Dermis microvascular lymphatic vessel endothelial cell (primary cell): ENCODE results near the gene SLC25A1. TPM values are rescaled to one million over a fixed set of nuclear protein-coding genes. Genes with fewer than 3 reads are reported as not detected.

Experiments used
- DNase-seq, 2 donors: peaks; one replicate each; pipeline versions ENCODE4 v3.0.0 to v3.0.0-alpha.2; 2010; ENCODE audit warnings: low read depth in 2 of 2
- total RNA-seq: library from RNA; depleted of rRNA; stranded (reverse); fragments of >200 nt; gene quantifications from 2 replicates; pipeline ENCODE4 v1.2.1, GENCODE V29; 2014

SLC25A1 gene
- 68.5 and 70.0 TPM in 2 replicates for total RNA-seq

DNA sequence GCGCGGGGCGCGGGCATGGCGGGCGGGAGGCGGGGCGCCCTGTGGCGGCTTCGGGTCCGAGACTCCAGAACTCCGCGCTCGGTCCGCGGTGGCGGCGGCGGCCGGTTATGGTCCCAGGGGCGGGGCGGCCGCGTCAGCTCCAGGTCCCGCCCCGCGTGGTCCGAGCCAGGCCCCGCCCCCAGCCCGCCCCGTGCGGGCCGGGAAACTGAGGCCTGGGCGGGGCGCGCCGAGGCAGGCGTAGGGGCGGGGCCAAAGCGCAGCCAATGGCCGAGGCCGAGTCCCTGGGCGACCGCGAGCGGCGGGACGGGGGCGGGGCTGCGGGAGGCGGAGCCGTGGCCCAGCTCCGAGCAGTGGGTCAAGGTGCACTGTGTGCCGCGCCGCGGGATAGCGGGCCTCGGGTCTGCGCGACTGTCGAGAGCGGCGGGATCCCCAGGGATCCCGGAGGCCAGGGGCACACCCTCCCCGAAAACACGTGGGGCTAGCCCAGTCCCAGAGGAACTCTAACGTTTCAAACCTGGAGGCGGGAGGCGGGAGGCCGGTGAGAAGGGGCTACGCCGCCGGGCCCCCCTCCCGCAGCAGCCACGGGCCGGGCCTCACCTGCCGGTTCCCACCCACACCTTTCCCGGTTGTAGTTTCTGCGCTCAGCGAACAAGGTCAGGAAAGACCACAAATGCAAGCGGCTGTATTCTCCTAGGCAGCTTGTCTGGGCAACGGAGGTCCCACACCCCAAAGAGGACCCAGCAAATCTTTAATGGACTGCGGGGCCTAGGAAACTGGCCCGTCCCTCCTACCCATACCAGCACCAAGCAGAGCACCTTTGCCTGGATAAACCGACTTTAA lies at the start of gene SLC25A1:
SLC25A1 (minus strand) TSS at position 80 of the 840 bp plus-strand sequence; CDS start at position 17, 63 bp downstream.
- DNase-seq: peak; percentile 66 to 92

DNA sequence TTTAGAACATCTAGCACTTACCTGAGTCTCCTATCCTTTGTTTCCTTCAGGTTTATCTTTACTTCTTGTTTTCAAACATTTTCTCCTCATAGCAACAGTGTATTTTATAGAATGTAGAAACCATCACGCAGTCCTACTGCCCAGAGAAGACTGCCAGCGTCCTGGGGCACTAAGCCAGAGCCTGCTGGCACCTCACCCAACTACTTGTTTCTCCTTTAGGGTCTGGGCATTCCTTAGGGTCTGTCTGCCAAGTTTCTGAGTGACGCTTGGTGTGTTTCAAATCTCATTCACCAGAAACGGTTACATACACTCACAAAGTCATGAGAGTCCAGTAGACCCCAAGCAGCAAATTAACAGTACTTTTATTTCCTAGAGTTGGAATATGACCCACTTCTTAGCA lies 49.6 kb upstream of the SLC25A1 start:
- no peak for DNase-seq

DNA sequence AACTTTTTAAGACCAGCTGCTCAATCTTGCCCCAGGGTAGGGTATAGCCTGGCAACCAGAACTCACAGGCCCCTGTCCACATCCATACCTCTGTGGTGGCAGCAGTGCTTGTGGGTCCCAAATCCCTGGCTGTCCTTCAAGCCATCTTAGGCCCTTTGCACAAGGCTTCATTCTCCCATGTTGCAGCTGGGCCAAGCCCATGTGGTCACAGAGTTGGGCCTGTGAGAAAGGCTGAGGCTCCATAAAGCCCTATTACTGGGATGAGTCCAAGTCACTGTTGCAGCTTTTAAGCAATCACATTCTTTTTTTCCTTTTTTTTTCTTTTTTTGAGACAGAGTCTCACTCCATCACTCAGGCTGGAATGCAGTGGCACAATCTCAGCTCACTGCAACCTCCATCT lies 47.9 kb upstream of the SLC25A1 start:
- no peak for DNase-seq

DNA sequence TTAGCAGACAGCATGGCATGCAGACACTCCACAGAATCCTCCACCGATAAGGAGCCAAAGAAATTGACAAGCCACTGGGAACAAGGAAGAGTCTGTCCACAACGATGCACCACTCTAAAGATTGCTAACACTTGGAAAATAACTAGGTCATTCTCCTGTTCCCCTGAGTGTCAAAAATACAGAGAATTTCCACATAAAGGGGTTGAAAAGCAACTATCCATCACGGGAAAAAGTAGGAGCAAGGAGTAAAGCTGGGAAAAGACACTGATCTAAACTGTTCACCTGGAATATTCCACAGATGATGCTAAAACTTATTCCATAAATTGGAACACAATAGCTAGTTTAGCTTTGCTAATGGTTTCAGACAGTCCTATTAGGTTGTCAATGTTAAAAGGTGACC lies 47.0 kb upstream of the SLC25A1 start:
- DNase-seq: no peak

DNA sequence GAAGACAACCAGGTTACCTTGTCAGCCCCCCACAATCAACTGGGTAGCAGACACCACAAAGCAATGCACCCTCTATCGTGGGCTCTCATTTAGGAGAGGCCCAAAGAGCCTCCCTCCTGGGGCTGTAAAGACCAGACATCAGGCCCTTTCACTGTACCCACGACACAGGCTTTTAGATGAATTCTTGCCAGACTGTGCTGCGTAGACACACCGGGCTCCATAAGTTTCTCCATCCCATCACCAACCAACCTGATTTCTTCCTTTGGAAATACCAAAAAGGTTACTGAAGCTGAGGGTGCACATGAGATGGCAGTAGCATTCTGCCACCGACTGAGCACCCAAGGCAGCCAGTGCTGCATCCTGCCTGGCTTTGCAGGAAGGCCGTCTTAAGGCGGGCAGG lies 46.4 kb upstream of the SLC25A1 start:
- no peak for DNase-seq

DNA sequence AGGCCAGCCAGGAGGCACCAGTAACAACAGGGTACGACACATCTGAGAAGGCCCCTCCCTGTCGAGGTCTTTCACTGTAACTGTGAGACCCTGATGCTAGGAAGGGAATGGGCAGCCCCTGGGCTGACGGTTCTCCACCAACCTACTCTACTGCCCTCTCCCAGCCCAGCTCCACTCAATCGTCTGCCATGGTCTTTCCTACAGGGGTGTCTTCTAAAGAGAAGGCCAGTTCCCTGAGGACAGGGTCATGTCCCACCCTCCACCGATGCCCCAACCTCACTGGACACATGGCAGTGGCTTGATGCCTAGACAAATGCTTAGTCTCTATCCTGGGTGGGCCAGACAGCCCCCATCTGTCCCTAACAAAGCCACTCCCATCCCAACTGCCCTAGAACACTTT lies 46.0 kb upstream of the SLC25A1 start:
- DNase-seq: no peak

DNA sequence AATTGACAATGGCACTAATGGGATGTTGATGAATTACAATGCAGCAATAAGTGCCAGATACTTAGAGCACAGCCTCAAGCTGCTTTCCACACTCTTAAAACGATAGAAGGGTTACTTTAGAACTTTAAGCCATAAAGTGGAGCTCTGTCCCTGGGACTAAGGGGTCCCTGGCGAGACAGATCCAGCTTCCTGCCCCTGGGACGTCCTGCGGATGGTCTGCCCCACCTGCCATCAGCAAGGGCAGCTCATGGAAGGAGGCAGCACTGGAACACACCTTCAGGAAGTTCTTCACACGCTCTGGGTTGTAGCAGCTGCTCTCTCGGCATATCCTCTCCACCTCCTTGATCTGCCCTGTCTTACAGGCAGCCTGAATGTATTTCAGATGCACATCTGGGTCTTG lies 45.1 kb upstream of the SLC25A1 start:
- DNase-seq: no peak

DNA sequence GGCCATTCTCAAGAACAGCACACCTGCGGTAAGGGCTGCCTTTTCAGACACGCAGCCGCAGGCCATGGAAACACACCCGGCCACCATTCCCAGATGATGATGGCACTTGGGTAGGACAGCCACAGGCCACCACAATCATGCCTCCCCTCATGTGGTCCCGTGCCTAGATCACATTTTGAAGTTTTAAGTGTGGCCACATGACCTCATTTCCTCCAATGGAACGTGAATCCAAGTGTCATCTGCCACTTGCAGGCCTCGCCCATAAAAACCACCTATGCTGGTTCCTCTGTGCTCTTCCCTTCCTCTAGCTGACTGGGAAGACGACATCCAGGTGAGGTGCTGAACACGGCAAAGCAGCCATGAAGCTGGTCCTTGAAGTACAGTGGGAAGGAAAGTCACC lies 44.6 kb upstream of the SLC25A1 start:
- DNase-seq: no peak

DNA sequence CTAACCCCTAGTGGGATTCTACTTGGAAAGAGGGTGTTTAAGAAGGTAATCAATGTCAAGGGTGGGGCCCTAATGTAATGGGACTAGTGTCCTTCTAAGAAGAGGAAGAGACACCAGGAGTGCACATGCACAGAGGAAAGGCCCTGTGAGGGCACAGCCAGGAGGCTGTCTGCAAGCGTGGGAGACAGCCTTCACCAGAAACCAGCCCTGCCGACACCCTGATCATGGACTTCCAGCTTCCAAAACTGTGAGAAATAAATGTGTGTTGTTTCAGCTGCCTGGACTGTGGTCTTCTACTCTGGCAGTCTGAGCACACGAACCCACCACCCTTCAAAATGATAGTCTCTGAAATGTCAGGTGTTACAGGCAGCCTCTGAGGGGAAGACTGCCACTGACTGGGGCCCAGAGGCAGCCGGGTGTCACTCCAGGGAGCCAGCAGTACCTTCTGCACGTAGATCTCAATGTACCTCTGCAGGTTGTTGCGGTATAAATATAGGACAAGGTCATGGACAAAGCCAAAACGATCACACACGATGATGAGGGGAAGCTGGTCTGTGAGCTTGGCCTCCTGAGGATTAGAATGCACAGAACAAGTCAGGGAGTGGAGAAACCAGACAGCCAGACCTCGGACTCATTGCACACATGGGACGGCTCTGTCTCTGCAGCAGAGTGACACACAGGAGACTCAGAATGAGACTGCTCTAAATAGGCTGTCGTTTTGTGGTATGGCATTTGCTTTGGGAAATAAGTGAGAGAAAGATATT lies 43.9 kb upstream of the SLC25A1 start:
- DNase-seq: no peak

DNA sequence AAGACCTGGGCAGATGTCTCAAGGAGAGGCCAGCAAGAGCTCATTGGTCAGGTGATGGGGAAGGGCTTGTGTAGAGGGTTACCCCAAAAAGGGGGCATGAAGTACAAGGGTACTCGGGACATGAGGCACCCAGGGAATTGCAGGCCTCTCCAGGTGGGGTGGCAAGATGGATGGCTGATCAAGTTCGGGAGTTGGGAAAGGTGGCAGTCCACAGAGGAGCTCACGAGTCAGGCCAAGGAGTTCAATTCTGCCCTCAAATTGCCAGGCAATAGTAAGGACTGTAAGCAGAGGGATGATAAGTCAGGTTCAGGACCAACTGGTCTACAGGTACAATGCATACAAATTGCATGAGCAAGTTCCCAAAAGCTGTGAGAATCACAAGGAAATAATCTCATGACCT lies 42.3 kb upstream of the SLC25A1 start:
- no peak for DNase-seq

DNA sequence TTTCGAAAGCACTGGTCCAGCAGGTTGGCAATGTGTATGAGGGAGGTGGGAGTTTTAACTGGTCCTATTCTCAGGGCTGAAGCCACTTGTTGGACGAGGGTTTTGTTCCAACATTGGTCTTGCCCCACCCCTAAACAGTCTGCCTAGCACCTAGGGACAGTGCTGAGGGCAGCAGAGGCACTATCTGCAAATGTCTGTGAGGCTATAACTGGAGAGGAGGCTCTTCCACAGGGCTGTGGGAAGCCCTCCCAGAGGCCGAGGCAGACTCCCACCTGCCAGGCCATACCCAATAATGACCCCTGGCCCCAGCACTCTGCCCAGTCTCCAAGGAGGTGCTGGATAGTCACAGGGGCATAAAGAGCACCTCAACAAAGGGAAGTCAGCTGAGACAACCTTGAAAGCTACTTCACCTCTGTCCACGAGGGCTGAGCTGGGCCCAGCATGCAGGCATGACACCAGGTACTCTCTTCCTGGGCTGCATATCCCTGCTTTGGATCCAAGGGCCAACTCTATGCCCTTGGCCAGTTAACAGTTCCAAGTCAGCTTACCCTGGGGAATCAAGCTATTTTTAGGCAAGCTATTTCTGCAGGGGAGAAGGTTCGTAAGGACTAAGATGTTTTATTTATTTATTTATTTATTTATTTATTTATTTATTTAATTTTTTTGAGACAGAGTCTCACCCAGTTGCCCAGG lies 40.2 kb upstream of the SLC25A1 start:
- no peak for DNase-seq

DNA sequence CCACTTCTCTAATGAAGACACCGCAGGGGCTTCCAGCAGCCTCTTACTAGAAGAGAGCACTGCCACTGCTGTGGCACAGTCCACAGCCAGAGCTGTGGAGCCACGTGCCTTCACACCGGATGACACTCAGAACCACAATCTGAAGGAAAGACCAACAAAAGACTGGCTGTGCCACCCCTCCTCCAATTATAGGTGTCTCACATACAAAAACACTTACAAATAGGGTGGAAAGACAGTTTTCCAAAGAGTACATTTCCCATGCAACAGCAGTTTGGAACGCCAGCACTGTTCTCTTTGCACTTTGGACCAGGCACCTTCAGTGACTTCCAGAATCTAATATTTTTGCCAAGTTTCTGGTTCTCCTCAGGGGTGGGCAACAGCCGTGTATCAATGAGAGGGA lies 38.0 kb upstream of the SLC25A1 start:
- DNase-seq: no peak

DNA sequence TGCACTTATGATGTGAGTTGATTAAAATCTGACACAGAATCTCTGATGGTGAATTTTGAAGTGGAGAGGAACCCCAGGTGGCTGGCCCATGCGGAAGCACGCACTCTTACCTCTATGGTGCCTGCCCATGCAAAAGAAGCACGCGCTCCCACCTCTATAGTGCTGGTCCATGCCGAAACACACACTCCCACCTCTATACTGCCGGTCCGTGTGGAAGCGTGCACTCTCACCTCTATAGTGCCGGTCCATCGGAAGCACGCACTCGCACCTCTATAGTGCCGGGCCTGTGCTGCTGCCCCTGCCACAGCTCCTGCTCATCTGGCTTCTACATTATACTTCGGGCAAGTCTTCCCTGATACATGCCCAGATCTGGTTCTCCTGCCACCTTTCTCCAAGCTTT lies 36.8 kb upstream of the SLC25A1 start:
- no peak for DNase-seq

DNA sequence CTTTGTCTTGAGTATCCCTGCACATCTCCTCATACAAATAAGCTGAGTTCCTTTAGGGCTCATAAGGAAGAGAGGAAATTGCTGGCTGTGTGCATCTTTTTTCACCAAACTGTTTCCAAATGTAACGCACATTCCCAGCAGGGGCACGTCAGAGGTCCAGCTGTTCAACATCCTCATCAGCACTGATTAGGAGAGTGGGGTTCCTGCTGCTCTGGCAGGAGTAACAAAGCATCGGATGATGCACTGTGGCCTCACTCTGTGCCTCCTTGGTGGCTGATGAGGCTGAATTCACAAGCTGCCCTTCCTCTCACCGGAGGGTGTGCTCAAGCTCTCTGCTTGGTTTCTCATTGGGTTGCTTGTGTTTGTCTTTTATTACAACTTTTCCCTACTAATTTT lies 35.5 kb upstream of the SLC25A1 start:
- no peak for DNase-seq

DNA sequence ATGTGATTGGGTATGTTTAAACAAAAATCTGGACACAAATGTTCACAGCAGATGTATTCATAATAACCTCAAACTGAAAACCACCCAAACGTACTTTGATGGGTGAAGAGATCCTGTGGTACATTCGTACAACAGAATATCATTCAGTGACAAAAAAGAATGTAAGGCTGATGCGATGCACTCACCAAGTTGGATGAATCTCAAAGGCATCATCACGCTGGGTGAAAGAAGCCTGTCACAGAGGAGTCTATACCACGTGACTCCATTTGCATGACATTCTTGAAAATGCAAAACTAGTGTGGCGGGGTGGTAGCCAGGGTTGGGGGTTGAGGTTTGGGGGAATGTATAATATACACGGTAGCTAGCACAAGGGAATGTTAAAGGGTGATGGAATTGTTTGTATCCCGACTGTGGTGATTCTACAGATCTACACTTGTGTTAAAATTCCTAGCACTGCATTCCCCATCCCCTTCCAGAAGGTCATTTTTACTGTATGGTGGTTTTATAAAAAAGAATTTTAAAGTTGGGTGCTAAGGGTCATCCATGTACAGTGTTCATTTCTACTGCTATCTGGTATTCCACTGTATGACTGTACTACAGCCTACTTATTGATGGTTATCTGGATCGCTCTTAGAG lies 35.0 kb upstream of the SLC25A1 start:
- DNase-seq: no peak

DNA sequence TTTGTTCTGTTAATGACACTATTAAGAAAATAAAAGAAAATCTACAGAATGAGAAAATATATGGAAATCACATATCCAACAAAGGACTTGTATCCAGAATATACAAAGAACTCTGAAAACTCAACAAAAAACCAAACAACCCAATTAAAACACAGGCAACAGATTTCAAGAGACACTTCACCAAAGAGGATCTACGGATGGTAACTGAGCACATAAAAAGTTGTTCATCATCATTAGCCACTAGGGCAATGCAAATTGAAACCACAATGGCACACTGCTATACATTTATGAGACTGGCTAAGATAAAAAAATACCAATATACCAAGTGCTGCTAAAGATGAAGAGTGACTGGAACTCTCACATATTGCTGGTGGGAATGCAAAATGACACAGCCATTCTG lies 34.5 kb upstream of the SLC25A1 start:
- no peak for DNase-seq

DNA sequence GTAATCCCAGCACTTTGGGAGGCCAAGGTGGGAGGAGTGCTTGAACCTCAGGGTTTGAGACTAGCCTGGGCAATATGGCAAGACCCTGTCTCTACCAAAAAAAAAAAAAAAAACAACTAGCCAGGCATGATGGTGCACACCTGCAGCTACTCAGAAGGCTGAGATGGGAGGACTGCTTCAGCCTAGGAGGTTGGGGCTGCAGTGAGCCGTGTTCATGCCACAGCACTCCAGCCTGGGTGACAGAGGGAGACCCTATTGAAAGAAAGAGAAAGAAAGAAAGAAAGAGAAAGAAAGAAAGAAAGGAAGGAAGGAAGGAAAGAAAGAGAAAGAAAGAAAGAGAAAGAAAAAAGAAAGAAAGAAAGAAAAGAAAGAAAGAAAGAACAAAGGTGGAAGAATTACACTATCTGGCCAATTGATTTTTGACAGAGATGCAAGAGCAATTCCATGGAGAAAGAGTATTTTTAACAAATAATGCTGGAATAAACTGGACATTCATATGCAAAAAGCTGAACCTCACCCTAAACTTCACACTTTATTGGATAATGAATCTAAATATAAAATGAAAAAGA lies 33.9 kb upstream of the SLC25A1 start:
- no peak for DNase-seq

DNA sequence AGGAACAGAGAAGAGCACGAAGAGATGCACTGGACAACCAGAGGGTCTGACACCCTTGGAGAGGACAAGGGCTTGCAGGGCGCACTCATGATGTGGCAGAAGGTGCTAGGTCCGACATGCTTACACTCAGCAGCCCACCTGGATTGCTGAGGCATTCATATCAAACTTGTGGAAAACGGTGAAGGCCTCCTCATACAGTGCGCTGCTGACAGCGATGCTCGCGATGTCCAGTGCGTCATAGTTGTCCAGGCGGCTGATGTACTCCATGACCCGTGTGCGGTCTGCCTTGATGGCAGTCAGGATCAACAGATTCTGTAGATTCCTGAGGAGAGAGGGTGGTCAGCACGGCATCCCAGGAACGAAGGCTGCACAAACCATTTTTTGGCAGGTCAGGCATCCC lies 31.7 kb upstream of the SLC25A1 start:
- DNase-seq: no peak

DNA sequence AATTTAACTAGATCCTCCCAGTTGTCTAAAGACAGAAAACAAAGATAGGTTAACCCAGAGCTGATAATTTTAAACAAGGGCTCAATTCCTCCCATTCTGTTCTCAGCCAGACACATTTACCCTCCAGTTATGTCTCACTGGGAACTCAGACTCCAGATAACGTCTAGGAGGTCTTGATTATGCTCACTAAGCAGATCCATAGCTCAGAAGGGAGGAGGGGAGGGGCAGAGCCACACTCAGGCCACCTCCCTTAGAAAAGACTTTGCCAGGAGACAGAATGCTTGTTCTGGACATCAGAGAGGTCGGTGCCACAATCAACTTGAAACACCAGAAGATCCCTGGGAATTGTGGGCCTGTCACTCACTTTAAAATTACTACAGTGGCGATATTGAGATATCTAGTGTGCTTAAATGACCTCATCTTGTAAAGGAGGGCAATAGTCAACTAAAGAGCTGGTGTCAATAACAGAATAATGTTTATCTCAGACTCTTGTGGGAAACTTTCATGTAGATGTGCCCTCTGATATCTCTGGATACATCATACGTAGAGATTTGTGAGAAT lies 29.8 kb upstream of the SLC25A1 start:
- no peak for DNase-seq

DNA sequence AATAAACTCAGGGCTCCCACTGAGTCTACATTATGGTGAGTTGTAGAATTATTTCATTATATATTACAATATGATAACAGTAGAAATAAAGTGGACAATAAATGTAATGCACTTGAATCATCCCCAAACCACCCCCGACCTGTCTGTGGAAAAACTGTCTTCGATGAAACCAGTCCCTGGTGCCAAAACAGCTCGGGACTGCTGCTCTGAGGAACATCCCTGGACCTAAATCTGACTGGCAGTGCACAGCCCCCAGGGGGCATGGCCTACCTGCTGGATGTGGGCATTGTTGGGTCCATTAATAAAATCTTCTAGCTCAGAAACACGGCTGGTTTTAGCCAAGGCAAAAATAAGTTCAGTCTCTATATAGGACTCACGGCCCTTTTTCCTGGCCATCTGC lies 29.3 kb upstream of the SLC25A1 start:
- DNase-seq: no peak

DNA sequence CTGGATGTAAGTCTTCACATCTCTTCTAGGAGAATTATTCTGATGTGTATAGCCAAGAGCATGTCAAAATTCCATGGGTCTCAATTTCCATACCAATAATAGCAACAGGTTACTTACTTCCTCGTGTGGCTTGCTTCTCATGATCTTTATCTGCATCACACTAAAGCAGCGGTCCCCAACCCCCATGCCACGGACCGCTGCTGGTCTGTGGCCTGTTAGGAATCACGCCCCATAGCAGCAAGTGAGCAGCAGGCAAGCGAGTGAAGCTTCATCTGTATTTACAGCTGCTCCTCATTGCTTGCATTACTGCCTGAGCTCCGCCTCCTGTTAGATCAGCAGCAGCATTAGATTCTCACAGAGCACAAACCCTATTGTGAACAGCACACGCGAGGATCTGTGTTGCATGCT lies 28.9 kb upstream of the SLC25A1 start:
- no peak for DNase-seq
